ENCODE measurements around the gene ASB10. TPM values are rescaled to one million over a fixed set of nuclear protein-coding genes. Genes with fewer than 3 reads are reported as not detected.

The ASB10 gene
- total RNA-seq, 2 donors from 2014 or later, result not detected

DNA sequence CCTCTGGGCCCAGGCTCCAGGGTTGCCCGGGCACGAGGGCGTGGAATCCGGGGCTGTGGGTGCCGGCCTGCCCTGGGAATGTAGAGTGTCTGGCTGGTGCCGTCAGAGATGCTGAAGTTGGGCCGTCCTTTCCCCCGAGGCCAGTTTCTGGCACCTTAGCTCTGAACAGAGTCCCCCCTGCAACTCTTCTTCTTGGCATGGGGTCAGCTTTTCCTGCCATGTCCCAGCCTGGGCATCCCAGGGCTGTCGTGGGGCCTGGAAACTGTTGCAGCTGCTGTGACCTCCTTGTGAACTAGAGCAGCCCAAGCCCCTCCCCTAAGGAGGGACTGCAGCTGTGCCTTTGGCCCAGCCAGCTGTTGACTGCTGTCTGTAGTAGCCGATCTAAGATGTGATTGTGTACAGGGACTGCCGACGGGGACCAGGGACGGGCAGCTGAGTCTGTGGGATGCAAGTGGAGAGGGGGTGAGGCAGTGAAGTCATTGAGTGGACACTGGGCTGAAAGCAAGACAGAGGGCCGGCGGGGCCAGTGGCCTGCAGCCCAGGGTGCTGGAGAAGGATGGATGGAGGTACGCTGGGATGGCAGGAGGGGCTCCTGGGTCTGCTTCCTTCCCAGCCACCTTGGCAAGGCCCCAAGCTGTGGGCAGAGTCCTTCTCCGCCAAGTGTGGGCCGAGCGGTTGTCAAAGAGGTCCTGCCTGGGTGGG is 55.3 kb downstream of the ASB10 start:
- intact Hi-C loops (cut with DNase I), result loop anchor here in 1 of 2 donors (10.0 kb wide), 1 partner anchor 83 kb away; the partner anchor contains the start of gene H2BK1
- no peak for DNase-seq (ENCODE audit: low spot score)

DNA sequence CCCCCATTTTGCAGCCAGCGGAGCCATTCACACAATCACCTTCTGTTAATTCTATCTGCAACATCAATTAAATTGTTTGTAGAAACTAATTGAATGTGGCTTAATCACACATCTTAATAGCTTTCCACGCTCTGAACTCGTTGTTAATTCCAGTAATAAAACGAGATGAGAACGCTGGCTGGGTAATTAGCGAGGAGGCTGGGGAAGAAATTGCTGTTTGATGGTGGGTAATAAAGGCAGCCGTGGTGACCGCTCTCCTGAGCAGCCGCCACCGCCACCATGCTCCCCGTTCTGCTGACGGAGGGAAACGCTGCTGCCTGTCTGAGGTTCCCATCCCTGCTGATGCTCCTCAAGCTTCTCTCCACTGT is 55.8 kb downstream of the ASB10 start:
- intact Hi-C loops (cut with DNase I), result loop anchor here in 1 of 2 donors (10.0 kb wide), 1 partner anchor 84 kb away; the partner anchor contains the start of gene H2BK1
- DNase-seq (ENCODE audit: low spot score), result no peak

DNA sequence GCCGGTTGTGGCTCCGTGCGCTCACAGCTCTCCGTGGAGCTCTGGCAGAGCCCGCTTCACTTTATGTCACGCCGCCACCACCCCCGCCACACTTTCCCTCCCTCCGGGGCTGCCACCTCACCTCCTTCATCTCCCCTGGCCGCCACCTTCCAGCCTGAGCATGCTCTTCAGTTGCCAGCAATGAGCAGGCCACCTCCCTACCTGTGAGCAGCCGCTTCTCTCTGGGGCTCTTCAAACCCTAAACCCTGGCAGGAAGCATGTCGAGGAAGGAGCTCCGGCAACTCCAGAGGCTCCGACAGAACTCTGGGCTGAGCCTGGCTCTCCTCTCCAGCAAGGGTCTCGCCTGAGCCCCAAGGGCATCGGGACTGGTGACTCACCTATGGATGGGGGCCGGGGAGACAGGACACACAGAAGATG is 56.3 kb downstream of the ASB10 start:
- DNase-seq (ENCODE audit: low spot score), result no peak
- intact Hi-C loops (cut with DNase I), result loop anchor here in 1 of 2 donors (10.0 kb wide), 1 partner anchor 84 kb away; the partner anchor contains the start of gene H2BK1

DNA sequence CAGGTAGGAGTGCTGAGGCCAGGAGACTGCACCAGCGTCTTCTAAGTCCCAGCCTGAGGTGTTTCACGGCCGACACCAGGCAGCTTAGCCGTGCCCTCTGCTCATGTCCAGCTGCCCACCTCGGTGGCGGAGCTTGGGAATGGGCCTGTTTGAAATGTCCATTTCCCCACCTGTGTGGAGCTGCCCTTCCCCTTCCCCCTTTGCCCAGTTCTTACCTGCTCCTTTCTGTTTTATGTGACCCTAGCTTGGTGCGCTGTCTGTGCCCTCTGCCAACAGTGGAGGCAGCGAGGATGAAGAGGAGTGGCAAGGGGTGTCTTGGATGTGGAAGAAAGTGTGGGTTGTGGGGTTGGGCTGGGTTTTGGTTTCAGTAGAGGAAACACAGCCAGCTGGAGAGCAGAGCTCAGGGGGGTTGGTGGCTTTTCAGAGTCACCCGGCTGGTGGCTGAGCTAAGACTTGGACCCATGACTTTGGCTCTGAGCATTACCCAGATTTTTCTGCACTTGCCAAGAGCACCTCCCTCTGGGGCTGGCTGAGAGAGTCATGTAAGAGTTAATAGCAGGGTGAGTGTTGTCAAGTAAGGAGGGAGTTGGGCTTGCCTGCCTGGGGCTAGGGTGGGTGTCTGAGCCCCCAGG is 57.0 kb downstream of the ASB10 start:
- intact Hi-C loops (cut with DNase I), result loop anchor here (5.0 to 10.0 kb wide), 2 partner anchors 42 to 85 kb away; partner anchors contain the start of gene H2BK1 (in 1 of the 2)
- no peak for DNase-seq (ENCODE audit: low spot score)

DNA sequence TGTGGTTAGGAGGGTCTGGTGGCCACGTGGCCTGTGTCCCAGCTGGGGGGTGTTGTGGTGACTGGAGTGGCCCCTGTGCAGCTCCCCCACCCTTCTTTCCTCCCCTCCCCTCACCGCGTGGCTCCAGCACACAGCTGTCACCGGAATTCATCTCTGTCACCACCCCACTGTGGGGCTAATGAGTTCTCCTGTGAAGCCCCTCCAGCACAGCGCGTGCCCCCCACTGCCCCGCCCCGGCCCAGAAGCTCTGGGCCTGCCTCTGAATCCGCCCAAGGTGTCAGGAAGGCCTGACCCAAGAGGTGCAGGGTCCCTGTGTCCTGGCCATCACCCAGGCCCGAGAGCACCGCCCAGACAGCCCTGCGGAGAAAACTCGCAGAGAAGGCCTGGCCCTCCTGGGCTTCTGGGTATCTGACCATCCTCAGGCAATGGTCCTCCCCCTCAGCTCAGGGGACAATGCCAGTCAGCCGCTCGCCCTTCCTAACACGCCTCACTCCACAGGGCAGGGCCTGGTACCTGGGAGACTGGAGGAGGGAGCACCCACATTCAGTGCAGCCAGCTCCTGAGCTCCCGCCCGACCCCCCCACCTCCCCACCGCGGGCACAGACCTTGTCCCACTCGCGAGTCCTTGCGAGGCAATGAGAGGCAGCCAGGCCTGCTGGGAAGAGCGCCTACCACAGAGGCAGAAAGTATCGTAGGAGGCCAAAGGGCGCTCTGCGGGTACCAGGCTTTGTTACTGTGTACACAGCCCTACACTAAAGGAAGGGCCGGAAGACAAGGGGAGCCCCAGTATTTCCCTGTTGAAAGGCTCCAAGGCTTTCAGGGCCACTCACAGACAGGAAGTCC is 57.7 kb downstream of the ASB10 start:
- intact Hi-C loops (cut with DNase I), result loop anchor here in 1 of 2 donors (5.0 kb wide), 1 partner anchor 43 kb away; no protein-coding TSS in a partner anchor
- DNase-seq (ENCODE audit: low spot score), result no peak

DNA sequence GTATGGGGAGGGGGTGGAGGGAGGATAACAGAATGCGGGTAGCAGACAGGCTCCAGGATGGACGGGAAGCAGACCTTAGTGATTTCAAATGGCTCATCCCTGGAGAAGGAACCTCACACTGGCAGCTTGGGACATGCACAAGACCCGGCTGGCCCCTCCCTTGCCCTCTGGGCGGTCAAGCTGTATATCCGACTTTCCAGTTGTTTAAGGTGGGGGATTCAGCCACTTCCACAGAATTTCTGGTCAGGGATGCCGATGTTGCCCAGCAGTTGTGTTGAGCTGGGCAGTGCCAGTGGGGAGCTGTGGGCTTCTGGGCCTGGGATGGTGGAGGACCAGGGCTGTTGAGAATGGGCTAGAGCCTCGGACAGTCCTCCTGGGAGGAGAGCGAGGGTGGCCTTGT is 58.3 kb downstream of the ASB10 start:
- DNase-seq (ENCODE audit: low spot score), result no peak
- intact Hi-C loops (cut with DNase I), result loop anchor here in 1 of 2 donors (5.0 kb wide), 1 partner anchor 44 kb away; no protein-coding TSS in a partner anchor

DNA sequence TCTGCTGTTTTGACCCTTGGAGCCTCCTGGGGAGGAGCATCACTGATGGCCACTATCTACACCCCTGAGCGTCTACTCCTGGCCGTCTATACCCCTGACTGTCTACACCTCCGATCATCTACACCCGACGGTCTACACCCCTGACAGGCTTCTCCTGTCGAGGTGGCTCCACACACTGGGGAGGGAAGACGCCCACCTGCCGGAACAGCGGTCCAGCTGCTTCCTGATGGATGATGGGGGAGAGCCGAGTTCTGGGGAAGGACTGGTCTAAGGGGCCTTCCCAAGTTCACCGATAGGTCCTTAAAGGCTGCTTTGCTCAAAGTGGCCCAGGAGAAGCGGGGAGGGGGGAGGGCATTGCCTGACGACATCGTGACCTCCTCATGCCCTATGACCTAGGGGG is 58.9 kb downstream of the ASB10 start:
- intact Hi-C loops (cut with DNase I), result loop anchor here in 1 of 2 donors (5.0 kb wide), 1 partner anchor 44 kb away; no protein-coding TSS in a partner anchor
- DNase-seq (ENCODE audit: low spot score), result no peak

DNA sequence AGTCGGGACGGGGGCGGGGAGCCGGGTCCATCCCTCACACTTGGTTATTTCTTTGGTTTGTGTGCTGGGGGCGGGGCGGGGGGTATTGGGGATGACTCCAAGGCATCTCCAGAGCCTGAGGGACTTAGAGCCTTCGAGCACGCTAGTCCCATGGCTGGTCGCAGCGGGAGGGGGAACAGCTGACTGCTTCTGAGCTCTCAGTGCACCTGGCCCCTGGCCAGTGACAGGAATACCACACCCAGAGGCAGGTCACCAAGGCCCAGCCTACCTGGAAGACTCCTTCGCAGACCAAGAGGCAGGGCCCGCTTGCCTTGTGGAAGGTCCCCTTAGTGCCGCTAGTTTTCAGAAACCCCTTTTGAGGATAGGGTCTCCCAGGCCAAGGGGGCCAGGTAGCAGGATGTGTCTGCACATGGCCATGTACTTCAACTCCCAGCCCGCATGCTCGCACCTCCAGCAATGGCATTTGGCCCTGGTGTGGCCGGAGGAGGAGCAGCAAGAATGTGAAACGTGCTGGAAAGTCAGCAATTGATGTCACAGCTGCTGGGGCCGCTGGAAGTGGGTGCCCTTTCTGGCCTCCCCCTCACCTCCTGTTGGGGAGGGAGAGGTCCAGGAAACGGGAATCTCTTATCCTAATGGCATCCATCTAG is 60.4 kb downstream of the ASB10 start:
- intact Hi-C loops (cut with DNase I), result loop anchor here in 1 of 2 donors (5.0 kb wide), 1 partner anchor 46 kb away; no protein-coding TSS in a partner anchor
- no peak for DNase-seq (ENCODE audit: low spot score)

DNA sequence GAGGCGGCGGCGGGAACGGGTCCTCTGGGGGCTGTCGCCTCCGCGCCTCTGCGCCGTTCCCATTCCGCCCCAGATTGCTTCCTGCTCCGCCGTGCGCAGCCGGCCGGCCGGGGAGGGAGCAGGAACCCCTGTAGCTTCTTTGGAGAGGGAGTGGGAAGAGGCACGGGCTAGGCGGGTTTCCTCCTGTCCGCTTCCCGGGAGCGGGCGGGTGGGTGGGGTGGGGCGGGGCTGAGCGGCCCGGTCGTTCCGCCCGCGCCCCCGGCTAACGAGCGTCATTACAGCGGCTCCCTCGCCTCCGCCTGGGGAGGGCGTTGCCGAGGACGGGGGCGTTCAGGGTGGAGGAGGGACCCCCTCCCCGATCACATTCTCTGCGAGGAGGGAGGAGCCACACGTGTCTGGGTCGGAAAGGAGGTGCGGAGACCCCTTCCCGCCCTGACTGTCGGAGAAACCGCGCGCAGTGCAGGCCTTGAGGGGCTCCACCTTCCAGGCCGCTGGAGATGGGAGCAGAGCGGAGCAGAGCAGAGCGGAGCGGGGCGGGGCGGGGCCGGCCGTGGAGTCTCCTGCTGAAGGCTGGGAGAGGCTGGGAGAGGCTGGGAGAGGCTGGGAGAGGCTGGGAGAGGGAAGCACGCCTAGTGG is 61.1 kb downstream of the ASB10 start:
- no peak for DNase-seq (ENCODE audit: low spot score)
- intact Hi-C loops (cut with DNase I), result loop anchor here (2.0 to 5.0 kb wide), 2 partner anchors 43 to 46 kb away; no protein-coding TSS in a partner anchor

Other genes starting within 250 kb of the ASB10 start
- 10 to 100 TPM; 27.3 to 37.3 TPM for gene KCNH2, start 208.9 kb downstream of the ASB10 start, total RNA-seq
- 10 to 100 TPM; 27.9 to 71.8 TPM for gene NOS3, start 196.2 kb downstream of the ASB10 start, total RNA-seq
- not detected for gene ATG9B, start 162.8 kb downstream of the ASB10 start, total RNA-seq
- 10 to 100 TPM; 19.2 to 24.5 TPM for gene ABCB8, start 158.8 kb downstream of the ASB10 start, total RNA-seq
- gene ASIC3, start 138.7 kb downstream of the ASB10 start, total RNA-seq, result 1 to 10 TPM; 1.4 to 1.5 TPM
- 1 to 10 TPM; 5.2 to 7.3 TPM for gene CDK5, start 129.4 kb downstream of the ASB10 start, total RNA-seq
- 100 to 1,000 TPM; 105 to 212 TPM for gene SLC4A2, start 127.7 kb downstream of the ASB10 start, total RNA-seq
- 10 to 100 TPM; 35.5 to 56.3 TPM for gene FASTK, start 106.4 kb downstream of the ASB10 start, total RNA-seq
- gene TMUB1, start 103.8 kb downstream of the ASB10 start, total RNA-seq, result 10 to 100 TPM; 27.4 to 27.7 TPM
- 10 to 100 TPM; 55.7 to 63.6 TPM for gene AGAP3, start 100.8 kb downstream of the ASB10 start, total RNA-seq
- gene GBX1, start 19.6 kb downstream of the ASB10 start, total RNA-seq, result not detected
- gene H2BK1, start 23.2 kb upstream of the ASB10 start, total RNA-seq, result 1 to 10 TPM in 1 of 2 donors, not detected in 1; 1.1 TPM
- gene ABCF2, start 40.0 kb upstream of the ASB10 start, total RNA-seq, result 10 to 100 TPM; 24.4 to 27.4 TPM
- 10 to 100 TPM; 37.5 to 40.7 TPM for gene CHPF2, start 45.2 kb upstream of the ASB10 start, total RNA-seq
- 10 to 100 TPM; 45.8 to 68.4 TPM for gene SMARCD3, start 61.4 kb upstream of the ASB10 start, total RNA-seq
- gene NUB1, start 154.6 kb upstream of the ASB10 start, total RNA-seq, result 10 to 100 TPM; 33.0 to 37.9 TPM
- gene WDR86, start 222.8 kb upstream of the ASB10 start, total RNA-seq, result 1 to 10 TPM; 4.1 to 6.2 TPM